T-helper 1 cell treated with Interleukin-12 subunit alpha and Interleukin-12 subunit beta and Interleukin-4 antibody, amounts not matched to agents 30 ng/mL and 1 ng/mL, for 36 hours (primary cell): Measurements from ENCODE around the gene RBM8A. TPM values are rescaled to one million over a fixed set of nuclear protein-coding genes. Genes with fewer than 3 reads are reported as not detected.

ENCODE experiments used
- intact Hi-C: fragments of 100-400 bp; cut with micrococcal nuclease; formaldehyde crosslinking; loops from one replicate; pipeline ENCODE4 v1.15.1; 2024
- total RNA-seq: library from RNA; stranded (reverse); gene quantifications from 2 replicates; pipeline ENCODE4 v1.2.3, GENCODE V29; 2022

Gene RBM8A
- total RNA-seq, 1 donor from 2014 or later: 196 TPM

DNA sequence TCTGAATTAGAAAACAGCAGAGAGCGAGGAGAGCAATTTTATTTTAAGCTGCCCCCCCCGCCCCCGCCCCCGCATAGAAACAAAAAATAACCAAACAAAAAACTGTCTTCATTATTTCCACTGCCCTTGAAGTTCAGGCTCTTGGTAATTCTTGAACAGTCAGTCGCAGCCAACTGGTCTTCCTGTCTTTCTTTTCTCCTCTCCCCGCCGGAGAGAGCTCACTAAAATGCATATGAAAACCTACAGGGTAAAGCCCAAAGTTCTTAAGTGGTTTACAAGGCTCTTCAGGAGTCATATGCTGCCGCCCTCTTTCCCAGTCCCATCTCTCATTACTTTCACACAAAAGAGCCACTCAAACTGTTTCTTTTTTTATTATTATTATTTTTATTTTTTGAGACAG is 40.5 kb downstream of the RBM8A start:
- intact Hi-C loops: loop anchor here (1.0 kb wide), 1 partner anchor 42 kb away; the partner anchor contains the start of gene NUDT17

DNA sequence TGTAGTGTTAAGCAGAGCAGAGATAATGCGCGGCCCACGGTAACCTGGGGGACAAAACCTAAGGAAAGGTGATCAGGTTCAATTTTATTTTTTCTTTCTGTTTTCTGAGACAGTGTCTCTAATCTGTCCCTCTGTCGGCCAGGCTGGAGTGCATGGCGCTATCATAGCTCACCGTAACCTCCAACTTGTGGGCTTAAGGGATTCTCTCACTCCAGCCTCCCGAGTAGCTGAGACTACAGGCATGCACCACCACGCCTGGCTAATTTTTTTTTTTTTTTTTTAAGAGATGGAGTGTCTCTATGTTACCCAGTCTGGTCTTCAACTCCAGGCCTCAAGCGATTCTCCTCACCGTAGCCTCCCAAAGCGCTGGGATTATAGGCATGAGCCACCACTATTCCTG is 40.9 kb downstream of the RBM8A start:
- intact Hi-C loops: loop anchor here (1.0 kb wide), 1 partner anchor 41 kb away; the partner anchor contains the start of gene NUDT17

DNA sequence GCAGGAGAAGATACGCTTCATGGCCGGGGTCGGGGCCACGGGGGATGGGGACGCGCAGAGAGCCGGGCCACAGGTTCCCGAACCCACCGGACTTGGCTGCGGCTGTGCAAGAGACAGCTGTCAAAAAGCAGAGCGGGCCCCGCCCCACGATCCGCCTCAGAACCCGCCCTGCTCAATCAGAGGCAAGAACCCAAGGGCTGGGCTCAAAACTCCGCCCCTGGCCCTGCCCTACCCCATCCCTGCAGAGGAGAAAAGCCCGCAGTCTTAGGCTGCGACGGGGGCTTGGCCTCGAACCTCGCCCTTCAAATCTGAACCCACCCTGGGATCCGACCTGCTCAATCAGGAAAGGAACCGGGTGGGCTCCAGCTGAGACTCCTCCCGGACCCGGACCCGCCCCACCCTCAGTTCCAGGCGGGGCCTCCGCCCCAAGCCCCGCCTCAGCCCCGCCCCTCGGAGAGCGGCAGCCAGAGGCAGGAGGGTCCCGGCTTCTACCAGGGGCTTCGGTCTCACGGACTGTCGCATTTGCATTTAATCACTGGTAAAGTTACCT is 41.5 kb downstream of the RBM8A start, which contains the start of gene ANKRD35:
Gene ANKRD35, minus strand, starts transcription at position 129 of the 550 bp plus-strand sequence. Its CDS starts 108 bp downstream, at position 21.
- intact Hi-C loops: loop anchor here (1.0 to 2.0 kb wide), 6 partner anchors 26 to 78 kb away; partner anchors contain the start of genes ANKRD34A, LIX1L, NUDT17 and PEX11B

DNA sequence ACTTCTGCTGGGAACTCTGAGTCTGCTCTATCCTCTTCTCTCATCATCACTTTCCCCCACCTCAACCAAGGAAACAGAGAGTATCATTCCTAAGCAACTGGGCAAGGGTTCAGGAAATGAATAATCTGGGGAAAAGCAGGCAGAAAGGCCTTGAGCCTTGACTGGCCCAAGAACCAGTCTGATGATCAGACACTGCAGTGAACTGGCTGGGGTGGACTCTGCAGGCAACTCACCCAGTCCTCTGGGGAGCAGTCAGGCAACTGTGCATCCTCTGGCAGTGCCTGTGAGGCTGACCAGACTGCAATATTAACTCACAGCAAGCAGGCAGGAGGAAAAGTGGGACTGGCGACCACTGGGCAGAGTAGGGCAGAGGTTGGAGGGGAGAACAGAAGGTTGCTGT is 42.6 kb downstream of the RBM8A start:
- intact Hi-C loops: loop anchor here (1.0 to 2.0 kb wide), 5 partner anchors 24 to 80 kb away; partner anchors contain the start of genes ANKRD34A, LIX1L, PEX11B and POLR3GL

- intact Hi-C loops: no loop called here
Measured at GRCh38 chr1:145879775-145880174, 47.5 kb downstream of the RBM8A start.

DNA sequence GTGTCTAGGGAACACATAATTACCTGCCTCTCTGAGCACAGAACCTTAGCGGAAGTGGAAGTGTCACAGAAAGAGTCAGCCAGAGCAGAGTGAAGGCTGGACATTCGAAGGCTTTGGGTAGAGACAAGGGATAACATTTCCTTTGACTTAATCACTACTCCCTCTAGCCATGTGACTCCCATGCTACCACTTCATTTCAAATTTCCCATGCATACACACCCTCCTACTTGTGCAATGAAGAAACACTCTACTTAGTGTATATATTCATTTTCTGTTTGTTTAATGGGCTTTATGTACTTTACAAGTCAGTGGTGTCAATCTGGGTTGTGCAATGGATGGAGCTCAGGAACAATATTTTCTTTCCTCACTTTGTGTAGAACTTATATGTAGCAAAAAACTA is 48.6 kb downstream of the RBM8A start:
- intact Hi-C loops: no loop called here

DNA sequence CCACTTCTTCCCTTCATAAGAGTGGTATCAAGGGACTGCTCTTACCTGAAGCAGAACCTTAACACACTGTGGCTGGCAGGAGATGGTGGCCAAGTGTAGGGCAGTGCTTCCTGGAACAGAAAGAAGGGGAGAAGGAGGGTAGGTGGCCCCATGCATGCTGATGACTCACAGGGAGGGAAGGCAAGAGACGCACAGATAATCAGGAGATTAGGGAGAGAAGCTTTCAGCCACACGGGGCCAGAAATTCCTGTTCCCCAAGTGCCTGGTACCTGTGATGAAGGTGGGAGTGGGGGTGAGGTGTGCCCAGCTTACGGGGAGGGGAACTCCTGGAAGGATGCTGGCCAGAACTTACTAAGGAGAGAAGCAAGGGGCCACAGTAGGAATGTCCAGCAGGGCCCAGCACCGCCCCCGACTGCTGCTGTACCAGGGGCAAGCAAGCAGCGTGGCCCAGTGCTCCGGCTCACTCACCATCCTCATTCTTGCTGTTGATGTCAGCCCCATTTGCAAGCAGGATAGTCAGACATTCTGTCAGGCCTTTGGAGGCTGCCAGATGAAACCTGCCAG is 49.3 kb downstream of the RBM8A start:
- intact Hi-C loops: no loop called here

DNA sequence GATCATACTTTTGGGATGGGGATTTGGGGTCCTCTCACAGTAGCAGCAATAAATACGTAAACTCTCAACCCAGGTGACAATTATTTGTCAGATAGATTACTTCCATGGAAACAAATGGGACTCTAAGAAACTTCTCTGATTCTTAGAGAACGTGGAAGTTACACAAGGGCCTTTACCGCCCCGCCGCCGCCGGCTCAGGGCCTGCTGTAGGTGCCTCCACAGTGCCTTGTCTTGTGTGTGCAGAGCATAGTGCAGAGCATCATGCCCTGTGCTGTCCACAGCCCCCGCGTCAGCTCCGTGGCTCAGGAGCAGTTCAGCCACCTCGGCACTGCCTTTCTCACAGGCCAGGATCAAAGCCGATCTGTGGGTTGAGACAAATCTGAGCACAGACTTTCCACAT is 52.6 kb downstream of the RBM8A start:
- intact Hi-C loops: no loop called here

- intact Hi-C loops: no loop called here
Measured at GRCh38 chr1:145871994-145872924, 55.0 kb downstream of the RBM8A start.

Other genes with a start within 250 kb of the RBM8A start
- gene PDZK1, start 220.1 kb downstream of the RBM8A start, total RNA-seq: 0.20 and 0.49 TPM in 2 replicates
- gene CD160, start 208.0 kb downstream of the RBM8A start, total RNA-seq: 0.17 TPM in 1 of 2 replicates, not detected in the other
- gene RNF115, start 103.4 kb downstream of the RBM8A start, total RNA-seq: 18.1 and 19.9 TPM in 2 replicates
- 32.8 and 35.3 TPM in 2 replicates for gene POLR3C, start 103.3 kb downstream of the RBM8A start, total RNA-seq
- gene NUDT17, start 81.9 kb downstream of the RBM8A start, total RNA-seq: 2.9 and 3.6 TPM in 2 replicates
- gene PIAS3, start 68.4 kb downstream of the RBM8A start, total RNA-seq: 25.5 and 27.3 TPM in 2 replicates
- 0.83 and 0.88 TPM in 2 replicates for gene ANKRD35, start 41.6 kb downstream of the RBM8A start, total RNA-seq
- gene ITGA10, start 17.4 kb downstream of the RBM8A start, total RNA-seq: 1.6 and 1.7 TPM in 2 replicates
- 30.9 and 37.5 TPM in 2 replicates for gene PEX11B, start 8.8 kb downstream of the RBM8A start, total RNA-seq
- 38.9 and 39.0 TPM in 2 replicates for gene LIX1L, start 30.5 kb upstream of the RBM8A start, total RNA-seq
- 1.2 and 2.3 TPM in 2 replicates for gene ANKRD34A, start 37.1 kb upstream of the RBM8A start, total RNA-seq
- 17.8 and 21.0 TPM in 2 replicates for gene POLR3GL, start 37.2 kb upstream of the RBM8A start, total RNA-seq
- 456 and 471 TPM in 2 replicates for gene TXNIP, start 69.1 kb upstream of the RBM8A start, total RNA-seq
- not detected in 2 replicates for gene HJV, start 94.3 kb upstream of the RBM8A start, total RNA-seq
- 5.8 and 6.3 TPM in 2 replicates for gene NBPF10, start 217.3 kb upstream of the RBM8A start, total RNA-seq